ENCODE data around the gene CCNG2.
A peak's percentile ranks its signal among the peaks of the same experiment; 100 is the strongest.

DNA sequence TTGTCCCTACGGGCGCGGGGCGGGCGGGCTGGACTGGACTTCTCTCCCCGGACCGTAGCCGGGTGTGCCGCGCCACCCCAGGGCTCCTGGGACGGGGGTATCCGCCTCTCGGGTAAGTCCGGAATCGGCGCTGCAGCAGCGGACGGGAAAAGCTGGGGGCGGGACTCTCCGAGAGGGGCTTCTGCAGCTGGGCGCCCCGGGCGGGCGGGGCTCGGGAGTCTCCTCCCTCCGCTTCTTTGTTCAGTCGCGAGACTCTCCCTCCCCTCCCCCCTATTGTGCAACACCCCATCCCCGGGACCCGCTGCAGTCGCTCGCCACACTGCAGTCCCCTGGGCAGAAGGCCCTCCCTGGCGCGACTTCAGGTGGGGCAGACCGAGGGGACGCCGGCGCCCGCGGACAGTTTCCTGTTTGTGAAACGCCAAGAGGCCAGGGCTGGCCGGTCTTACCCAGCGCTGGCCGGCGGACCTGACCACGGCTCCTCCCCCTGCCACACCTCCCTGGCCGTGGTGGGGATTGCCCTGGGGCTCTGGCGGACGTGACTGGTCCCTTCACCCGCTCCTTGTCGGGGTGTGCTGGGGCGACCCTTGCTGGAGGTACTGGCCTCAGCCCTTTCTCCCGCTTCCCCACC is 966 bp downstream of the CCNG2 start:
- TF ChIP-seq, protein P1, sequence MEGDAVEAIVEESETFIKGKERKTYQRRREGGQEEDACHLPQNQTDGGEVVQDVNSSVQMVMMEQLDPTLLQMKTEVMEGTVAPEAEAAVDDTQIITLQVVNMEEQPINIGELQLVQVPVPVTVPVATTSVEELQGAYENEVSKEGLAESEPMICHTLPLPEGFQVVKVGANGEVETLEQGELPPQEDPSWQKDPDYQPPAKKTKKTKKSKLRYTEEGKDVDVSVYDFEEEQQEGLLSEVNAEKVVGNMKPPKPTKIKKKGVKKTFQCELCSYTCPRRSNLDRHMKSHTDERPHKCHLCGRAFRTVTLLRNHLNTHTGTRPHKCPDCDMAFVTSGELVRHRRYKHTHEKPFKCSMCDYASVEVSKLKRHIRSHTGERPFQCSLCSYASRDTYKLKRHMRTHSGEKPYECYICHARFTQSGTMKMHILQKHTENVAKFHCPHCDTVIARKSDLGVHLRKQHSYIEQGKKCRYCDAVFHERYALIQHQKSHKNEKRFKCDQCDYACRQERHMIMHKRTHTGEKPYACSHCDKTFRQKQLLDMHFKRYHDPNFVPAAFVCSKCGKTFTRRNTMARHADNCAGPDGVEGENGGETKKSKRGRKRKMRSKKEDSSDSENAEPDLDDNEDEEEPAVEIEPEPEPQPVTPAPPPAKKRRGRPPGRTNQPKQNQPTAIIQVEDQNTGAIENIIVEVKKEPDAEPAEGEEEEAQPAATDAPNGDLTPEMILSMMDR (IDR thresholded peaks at IDR 0.05; ENCODE audit: low read depth, low read length, missing input control), result peak; percentile 19
- TF ChIP-seq JUND (IDR thresholded peaks at IDR 0.05), result no peak
